Raji (cell line): ENCODE data around the gene ATN1.

ENCODE experiments used
- POLR2A ChIP-seq: IDR thresholded peaks from 2 replicates; pipeline ENCODE4 v1.6.1; 2011; ENCODE audit warnings: low read depth, low read length, control low read depth; ENCODE audit not compliant: insufficient read depth

Gene ATN1

GRCh38 chr12:6948873-6949594 lies 21.3 kb downstream of the ATN1 start:
- TF ChIP-seq POLR2A: no peak

DNA sequence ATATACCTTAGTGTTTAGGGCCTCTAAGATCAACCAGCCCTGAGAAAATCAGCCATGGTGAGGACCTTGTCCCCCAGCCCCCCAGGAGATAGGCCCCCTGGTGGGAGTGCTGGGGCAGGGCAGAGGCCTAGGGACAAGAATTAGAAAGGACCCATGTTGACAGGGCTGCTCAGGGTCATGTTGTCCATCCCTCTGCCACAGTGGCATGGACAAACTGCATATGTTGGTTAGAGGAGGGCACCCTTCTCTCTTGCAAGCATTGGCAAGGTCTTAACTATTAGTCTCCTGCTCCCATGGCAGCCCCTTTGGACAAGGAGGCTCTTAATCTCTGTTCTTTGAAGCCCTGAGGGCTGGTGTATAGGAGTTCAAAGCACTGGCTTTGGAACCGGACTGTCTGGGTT lies 22.6 kb downstream of the ATN1 start:
- TF ChIP-seq POLR2A: no peak

DNA sequence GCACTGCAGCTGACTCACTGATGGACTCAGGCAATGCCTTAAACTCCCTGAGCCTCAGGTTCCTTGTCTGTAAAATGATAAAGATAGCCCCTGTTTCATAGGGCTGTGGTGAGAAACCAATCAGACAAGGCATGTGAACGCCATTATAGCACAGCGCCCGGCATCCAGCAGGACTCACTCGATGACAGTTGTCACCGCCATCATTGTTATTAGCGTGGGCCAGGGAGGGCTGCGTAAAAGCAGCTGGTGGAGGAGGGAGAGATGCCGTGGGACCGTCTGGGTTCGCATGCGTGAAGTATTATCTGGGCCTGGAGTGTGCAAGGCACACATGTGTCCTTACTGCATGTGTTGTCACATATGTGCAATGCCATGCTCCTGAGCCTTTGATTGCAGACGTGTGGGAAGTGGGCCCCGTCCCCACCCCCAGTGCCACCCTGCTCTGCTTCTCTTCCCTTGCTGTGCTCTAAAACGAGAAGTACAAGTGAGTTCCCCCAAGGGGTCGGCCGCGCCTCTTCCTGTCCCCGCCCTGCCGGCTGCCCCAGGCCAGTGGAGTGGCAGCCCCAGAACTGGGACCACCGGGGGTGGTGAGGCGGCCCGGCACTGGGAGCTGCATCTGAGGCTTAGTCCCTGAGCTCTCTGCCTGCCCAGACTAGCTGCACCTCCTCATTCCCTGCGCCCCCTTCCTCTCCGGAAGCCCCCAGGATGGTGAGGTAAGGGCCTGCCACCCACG lies 23.2 kb downstream of the ATN1 start, which contains the start of gene PTPN6:
PTPN6 (plus strand) TSS at position 546 of the 730 bp plus-strand sequence; CDS start at position 703, 157 bp downstream.
- TF ChIP-seq POLR2A: peak; percentile 45; the same call in 1 of the 2 replicates

- TF ChIP-seq POLR2A: no peak; the same call in 1 of the 2 replicates
These were observed 23.9 kb downstream of the ATN1 start for GRCh38 chr12:6951551-6952120.

DNA sequence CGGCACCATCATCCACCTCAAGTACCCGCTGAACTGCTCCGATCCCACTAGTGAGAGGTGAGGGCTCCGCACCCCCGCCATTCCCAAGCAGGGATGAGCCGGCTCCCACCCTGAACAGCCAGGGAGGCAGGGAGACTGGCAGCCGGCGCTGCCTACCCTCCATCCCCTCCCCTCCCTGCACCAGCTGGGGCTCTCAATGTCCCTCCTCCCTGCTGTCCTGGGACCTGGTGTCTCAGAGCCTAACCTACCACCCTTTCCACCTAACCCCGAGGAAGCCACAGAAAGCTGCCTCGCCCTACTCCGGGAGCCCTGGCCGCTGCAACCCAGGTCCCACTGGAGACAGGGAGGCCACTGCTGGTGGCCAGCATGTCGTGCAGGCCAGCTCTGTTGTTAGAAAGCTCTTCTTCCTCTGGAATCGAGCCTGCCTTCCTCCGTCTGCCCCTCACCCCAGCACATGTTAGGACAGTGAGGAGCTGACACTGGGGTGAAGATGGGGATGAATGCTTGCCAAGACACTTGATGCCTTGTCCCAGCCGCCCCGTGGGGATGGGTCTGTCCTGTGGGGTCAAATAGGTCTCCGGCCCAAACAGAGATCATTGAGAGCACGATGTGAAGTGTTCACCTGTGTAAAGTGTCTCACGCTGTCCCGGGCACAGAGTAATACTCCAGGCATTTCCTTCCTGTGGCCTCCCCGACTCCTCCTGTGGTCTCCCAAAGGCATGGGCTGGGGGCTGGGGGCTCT lies 24.5 kb downstream of the ATN1 start:
- TF ChIP-seq POLR2A: no peak

DNA sequence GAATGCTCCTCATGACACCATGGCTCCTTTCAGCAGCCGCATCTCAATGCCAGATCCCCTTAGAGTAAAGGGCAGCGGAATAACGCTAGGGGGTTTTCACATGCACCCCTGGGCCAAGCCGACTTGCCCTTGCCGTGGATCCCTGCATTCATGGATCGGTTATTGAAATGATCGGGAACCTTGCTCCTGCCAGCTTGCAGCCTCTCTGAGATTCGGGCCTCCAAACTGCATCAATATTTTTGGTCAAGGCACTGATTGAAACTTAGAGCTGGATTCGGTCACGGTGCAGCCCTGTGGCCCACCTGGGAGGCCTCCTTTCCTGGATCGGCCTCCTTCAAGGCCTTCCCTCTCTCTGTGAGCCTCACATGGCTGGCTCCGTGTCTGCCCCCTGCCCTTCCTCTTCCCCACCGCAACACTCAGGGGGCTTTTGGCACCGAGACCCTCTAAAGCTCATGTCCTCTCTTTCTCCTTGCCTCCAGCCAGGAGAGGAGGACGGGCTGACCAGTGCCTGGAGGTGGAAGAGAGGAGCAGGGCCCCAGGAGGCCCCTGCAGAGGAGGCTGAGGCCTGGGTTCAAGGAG lies 25.2 kb downstream of the ATN1 start:
- no peak for TF ChIP-seq POLR2A

DNA sequence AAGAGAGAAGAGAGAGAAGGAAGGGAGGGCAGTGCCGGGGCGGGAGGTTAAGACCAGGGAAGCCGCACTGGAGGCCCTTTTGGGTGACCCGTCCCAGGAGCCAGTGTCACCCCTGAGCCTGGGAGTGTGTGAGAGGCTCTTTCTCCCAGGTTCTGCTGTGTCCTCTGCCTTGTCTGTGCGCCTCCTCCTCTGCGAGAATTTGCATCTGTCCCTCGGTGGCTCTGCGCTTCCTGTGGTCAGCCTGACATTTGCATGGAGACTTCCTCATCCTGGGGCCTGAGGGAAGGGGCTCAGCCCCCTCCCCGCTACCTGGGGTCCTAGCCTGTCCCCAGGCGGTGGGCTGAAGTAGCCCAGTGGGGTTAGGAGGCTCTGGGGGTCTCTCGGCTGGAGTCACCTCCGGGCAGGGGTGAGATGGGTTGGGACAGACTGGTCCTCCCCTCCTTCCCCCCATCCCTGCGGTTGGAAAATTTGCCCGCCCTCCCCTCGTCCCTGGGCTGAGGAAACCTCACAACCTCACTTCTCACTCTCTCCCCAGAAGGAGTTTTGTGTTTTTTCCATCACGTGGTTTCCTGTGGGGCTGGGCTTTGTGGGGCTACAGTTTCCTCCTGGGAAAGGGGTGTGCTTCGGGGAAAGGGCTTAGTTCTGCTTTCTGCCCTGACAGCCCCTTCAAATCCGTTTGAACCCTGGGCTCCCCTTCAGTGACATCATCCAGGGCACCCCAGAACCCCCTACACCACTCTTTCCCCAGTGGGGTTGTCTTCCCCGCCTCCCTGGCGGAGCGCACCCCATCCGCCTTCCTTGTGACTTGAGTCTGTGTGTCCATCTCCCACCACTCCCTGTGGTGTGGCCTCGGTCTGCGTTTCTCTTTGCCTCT lies 25.9 kb downstream of the ATN1 start:
- TF ChIP-seq POLR2A: peak; percentile 51

DNA sequence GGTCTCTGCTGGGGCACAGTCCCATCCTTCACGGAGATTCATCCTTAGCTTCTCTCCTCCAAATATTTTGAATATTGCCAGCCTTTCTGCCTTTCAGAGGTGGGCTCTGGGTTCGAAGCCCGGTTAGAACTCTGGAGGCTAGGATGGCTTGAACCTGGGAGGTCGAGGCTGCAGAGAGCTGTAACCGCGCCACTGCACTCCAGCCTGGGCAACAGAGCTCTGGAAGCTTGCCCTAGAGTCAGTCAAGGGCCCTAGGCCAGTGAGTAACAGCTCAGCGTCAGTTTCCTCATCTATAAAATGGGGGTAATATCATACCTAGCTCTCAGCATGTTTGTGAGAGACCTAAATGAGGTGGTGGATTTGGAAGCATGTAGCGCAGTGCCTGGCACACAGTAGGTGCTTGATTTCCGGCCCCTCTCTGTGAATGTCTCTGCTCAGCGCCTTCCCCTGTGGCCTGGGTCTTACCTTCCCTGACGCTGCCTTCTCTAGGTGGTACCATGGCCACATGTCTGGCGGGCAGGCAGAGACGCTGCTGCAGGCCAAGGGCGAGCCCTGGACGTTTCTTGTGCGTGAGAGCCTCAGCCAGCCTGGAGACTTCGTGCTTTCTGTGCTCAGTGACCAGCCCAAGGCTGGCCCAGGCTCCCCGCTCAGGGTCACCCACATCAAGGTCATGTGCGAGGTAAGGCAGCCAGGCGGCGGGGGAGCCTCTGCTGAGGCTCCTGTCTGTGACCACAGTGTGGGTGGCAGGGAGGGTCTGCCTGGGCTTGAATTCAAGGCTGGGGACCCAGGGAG lies 26.8 kb downstream of the ATN1 start:
- no peak for TF ChIP-seq POLR2A

DNA sequence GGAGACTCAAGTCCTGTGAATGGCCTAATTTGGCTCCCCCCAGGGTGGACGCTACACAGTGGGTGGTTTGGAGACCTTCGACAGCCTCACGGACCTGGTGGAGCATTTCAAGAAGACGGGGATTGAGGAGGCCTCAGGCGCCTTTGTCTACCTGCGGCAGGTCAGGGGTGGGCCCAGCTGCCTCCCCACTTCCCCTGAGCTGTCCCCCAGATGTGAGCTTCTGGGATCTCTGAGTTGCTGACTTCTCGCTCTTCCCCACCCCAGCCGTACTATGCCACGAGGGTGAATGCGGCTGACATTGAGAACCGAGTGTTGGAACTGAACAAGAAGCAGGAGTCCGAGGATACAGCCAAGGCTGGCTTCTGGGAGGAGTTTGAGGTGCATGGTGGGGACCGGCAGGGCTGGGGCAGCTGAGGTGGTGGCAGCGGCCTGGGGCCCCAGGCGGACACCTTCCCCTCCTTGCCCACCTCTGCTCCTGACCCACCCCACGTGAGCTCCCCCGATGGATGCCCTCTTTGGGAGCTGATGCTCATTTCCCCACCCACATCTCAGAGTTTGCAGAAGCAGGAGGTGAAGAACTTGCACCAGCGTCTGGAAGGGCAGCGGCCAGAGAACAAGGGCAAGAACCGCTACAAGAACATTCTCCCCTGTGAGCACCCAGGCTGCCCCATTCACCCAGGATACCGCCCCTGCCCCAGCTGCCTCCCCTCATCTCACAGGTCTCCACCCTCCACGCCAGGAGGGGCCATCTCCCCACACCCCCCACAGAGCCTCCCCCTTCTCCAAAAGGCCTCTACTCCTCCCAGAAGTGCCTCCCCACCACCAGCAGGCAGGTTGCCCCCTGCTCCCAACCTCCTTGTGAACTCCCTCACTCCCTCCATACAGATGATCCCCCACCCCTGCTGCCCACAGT lies 27.6 kb downstream of the ATN1 start:
- no peak for TF ChIP-seq POLR2A

DNA sequence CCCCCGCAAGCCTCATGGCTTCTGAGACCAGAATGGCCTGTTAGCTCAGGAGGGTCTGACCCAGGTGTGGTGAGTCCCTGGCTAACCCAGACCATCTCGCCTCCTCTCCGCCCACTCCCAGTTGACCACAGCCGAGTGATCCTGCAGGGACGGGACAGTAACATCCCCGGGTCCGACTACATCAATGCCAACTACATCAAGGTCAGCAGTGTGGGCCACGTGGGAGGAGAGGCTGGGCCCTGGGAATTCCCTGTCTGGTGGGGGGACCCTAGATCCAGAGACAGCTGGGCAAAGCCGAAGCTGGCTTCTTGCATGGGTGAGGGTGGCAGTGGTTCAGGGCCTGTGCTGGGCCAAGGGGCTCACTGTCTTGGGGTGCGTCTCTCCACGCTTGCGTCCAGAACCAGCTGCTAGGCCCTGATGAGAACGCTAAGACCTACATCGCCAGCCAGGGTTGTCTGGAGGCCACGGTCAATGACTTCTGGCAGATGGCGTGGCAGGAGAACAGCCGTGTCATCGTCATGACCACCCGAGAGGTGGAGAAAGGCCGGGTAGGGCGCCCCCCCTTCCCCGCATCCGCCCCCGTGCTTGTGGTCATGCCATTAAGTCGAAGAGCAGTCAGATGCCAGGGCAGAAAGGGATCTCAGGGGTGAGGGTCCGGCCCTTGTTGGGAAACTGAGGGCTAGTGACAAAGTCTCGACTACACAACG lies 28.4 kb downstream of the ATN1 start:
- no peak for TF ChIP-seq POLR2A

- no peak for TF ChIP-seq POLR2A
These were observed 29.5 kb downstream of the ATN1 start for GRCh38 chr12:6957151-6957701.

DNA sequence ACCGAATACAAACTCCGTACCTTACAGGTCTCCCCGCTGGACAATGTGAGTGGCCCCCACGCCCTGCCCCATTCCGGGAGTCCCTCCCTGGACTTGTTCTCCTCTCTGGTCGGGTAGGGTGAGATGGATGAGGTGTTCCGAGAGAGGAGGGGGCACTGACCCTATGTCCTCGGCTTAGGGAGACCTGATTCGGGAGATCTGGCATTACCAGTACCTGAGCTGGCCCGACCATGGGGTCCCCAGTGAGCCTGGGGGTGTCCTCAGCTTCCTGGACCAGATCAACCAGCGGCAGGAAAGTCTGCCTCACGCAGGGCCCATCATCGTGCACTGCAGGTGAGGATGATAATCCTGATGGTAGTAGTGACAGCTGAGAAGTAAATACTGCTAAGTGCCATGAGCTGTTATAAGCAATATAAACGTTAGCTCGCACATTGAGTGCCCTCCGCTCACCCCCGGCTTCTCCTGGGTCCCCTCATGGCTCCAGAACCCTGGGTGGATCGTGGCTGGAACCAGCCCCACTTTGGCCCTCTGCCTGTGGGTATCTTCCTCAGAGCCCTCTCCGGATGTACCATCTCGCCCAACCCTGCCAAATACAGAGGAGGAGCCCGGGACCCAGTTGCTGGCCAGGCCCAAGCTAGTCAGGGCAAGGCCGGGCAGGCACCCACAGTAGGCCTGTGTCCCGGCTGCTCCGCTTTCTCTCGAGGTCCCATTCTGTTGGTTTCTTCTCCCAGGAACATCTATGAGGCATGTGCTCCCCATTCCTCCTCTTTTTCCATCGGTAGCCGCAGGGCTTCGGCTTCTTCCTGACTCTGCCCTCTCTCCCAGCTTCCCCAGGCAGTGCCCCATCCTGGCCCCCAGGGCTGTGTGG lies 30.2 kb downstream of the ATN1 start:
- TF ChIP-seq POLR2A: no peak
